GM18508 (cell line): ENCODE data around the gene NUP50.

Source experiments
- ATAC-seq: cut with Tn5 transposase; IDR thresholded peaks from one replicate; pipeline ENCODE4 v1.9.1; 2021; ENCODE audit warnings: moderate number of reproducible peaks; ENCODE audit not compliant: insufficient read depth, unreplicated experiment

NUP50 gene

GRCh38 chr22:45225732-45226502 is 62.2 kb downstream of the NUP50 start:
- no peak for ATAC-seq

GRCh38 chr22:45226503-45227186 is 62.9 kb downstream of the NUP50 start:
- ATAC-seq, result no peak

GRCh38 chr22:45227645-45228400 is 64.1 kb downstream of the NUP50 start:
- no peak for ATAC-seq

GRCh38 chr22:45228401-45228754 is 64.7 kb downstream of the NUP50 start:
- ATAC-seq, result no peak

- ATAC-seq, result no peak
These were observed 65.5 kb downstream of the NUP50 start for GRCh38 chr22:45229181-45229580.

- ATAC-seq, result no peak
These were observed 66.4 kb downstream of the NUP50 start for GRCh38 chr22:45230026-45230721.

- ATAC-seq, result no peak
These were observed 67.6 kb downstream of the NUP50 start for GRCh38 chr22:45231293-45231692.

GRCh38 chr22:45233386-45233785 is 69.7 kb downstream of the NUP50 start:
- no peak for ATAC-seq

GRCh38 chr22:45233827-45234226 is 70.1 kb downstream of the NUP50 start:
- no peak for ATAC-seq

GRCh38 chr22:45235101-45235777 is 71.5 kb downstream of the NUP50 start:
- no peak for ATAC-seq

- ATAC-seq, result no peak
These were observed 72.2 kb downstream of the NUP50 start for GRCh38 chr22:45235851-45236342.

- ATAC-seq, result no peak
These were observed 73.6 kb downstream of the NUP50 start for GRCh38 chr22:45237065-45237990.
